Measurements from ENCODE around the gene ARFGAP3.

DNA sequence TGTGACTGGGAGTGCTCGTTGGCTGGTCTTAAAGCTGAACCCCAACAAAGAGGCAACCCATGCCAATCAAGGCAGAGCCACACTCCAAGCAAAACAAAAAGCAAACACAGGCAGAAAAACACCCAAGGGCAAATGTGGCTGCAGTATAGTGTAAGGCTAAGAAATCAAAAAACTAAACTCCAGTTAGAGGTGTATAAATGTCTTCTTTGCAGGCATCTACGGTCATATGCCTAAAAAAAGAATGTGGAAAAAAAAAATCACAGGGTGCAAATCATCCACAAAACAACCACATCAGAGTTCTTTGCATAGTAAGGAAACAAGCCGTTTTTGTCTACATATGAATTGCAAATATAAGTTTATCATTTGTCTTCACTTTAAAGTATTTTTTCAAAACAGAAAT is 27.8 kb downstream of the ARFGAP3 start:
- TF ChIP-seq, protein P1, sequence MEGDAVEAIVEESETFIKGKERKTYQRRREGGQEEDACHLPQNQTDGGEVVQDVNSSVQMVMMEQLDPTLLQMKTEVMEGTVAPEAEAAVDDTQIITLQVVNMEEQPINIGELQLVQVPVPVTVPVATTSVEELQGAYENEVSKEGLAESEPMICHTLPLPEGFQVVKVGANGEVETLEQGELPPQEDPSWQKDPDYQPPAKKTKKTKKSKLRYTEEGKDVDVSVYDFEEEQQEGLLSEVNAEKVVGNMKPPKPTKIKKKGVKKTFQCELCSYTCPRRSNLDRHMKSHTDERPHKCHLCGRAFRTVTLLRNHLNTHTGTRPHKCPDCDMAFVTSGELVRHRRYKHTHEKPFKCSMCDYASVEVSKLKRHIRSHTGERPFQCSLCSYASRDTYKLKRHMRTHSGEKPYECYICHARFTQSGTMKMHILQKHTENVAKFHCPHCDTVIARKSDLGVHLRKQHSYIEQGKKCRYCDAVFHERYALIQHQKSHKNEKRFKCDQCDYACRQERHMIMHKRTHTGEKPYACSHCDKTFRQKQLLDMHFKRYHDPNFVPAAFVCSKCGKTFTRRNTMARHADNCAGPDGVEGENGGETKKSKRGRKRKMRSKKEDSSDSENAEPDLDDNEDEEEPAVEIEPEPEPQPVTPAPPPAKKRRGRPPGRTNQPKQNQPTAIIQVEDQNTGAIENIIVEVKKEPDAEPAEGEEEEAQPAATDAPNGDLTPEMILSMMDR (IDR thresholded peaks at IDR 0.05; ENCODE audit: insufficient read depth, low read depth, low read length), result no peak
- TF ChIP-seq EZH2 (IDR thresholded peaks at IDR 0.05; ENCODE audit: insufficient read depth, low read length), result no peak
